Measurements from ENCODE around the gene HLA-F.

DNA sequence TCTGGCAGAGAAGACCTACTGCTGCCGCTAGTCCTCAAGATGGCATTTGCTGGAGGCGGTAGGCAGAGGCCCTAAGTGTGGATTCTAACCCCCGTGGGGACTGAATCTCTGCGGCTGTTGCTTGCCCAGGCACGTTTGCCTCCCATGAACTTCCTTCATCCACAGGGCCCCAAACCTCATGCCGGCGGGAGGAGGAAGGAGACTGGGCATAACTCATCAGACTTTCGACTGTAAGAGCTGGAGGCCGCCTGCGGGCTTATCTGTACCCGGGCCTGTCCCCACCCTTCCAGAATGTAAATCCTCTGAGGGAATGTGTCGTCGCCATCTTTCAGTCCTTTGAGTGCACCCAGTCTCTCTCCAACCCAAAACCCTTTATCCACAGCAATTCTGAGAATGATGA is 43.3 kb upstream of the HLA-F start:
- TF ChIP-seq ZNF560 (tag by site-specific recombination; IDR thresholded peaks at IDR 0.05; ENCODE audit: borderline replicate concordance) (no peak), ZBTB48 (tag by site-specific recombination; IDR thresholded peaks at IDR 0.05) (no peak), ZNF157 (tag by site-specific recombination; IDR thresholded peaks at IDR 0.05) (no peak), ZNF830 (tag by site-specific recombination; IDR thresholded peaks at IDR 0.05; ENCODE audit: low read depth) (no peak)
- TF ChIP-seq, protein P1, sequence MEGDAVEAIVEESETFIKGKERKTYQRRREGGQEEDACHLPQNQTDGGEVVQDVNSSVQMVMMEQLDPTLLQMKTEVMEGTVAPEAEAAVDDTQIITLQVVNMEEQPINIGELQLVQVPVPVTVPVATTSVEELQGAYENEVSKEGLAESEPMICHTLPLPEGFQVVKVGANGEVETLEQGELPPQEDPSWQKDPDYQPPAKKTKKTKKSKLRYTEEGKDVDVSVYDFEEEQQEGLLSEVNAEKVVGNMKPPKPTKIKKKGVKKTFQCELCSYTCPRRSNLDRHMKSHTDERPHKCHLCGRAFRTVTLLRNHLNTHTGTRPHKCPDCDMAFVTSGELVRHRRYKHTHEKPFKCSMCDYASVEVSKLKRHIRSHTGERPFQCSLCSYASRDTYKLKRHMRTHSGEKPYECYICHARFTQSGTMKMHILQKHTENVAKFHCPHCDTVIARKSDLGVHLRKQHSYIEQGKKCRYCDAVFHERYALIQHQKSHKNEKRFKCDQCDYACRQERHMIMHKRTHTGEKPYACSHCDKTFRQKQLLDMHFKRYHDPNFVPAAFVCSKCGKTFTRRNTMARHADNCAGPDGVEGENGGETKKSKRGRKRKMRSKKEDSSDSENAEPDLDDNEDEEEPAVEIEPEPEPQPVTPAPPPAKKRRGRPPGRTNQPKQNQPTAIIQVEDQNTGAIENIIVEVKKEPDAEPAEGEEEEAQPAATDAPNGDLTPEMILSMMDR (tag by site-specific recombination; IDR thresholded peaks at IDR 0.05) = no peak
